B cell (primary cell): ENCODE data around the gene ITGAV.

Source experiments
- EZH2 ChIP-seq: IDR thresholded peaks from 2 replicates; pipeline ENCODE4 v1.6.1; 2012; ENCODE audit warnings: borderline replicate concordance, low read depth, mild to moderate bottlenecking, moderate library complexity, low read length; ENCODE audit not compliant: insufficient read depth, poor library complexity, severe bottlenecking
- TF ChIP-seq, protein P1 (sequence below): fragments of 200-600 bp; IDR thresholded peaks from one replicate; pipeline ENCODE4 v1.8.0; 2022; ENCODE audit warnings: antibody characterized with exemption, mild to moderate bottlenecking

DNA sequence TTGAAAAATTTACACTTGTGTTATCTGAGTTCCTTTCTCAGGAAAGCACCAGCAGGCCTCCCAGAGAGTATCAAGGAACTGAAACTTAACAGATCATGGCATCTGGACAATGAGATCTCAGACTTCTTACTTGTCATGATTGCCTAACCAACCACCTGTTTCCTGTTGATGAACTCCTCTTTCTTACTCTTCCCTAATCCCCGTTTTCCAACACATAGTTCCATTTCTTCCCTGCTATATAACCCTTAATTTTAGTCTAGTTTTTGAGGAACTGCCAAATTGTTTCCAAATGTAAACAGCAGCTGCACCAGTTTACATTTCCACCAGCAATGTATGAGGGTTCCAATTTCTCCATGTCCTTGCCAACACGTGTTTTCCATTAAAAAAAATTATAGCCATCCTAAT lies 98.0 kb downstream of the ITGAV start:
- TF ChIP-seq EZH2, result no peak
- TF ChIP-seq, protein P1, sequence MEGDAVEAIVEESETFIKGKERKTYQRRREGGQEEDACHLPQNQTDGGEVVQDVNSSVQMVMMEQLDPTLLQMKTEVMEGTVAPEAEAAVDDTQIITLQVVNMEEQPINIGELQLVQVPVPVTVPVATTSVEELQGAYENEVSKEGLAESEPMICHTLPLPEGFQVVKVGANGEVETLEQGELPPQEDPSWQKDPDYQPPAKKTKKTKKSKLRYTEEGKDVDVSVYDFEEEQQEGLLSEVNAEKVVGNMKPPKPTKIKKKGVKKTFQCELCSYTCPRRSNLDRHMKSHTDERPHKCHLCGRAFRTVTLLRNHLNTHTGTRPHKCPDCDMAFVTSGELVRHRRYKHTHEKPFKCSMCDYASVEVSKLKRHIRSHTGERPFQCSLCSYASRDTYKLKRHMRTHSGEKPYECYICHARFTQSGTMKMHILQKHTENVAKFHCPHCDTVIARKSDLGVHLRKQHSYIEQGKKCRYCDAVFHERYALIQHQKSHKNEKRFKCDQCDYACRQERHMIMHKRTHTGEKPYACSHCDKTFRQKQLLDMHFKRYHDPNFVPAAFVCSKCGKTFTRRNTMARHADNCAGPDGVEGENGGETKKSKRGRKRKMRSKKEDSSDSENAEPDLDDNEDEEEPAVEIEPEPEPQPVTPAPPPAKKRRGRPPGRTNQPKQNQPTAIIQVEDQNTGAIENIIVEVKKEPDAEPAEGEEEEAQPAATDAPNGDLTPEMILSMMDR, result no peak
